GM18499 (cell line): ENCODE measurements around the gene PHF20.
"Not testable (repeated sequence)": the region's sequence is repeated elsewhere in the genome, so short reads cannot be mapped to it uniquely, and the experiment has no call there.

Source experiments
- ATAC-seq: cut with Tn5 transposase; IDR thresholded peaks from one replicate; pipeline ENCODE4 v1.9.1; 2021; ENCODE audit warnings: moderate number of reproducible peaks; ENCODE audit not compliant: insufficient read depth, unreplicated experiment

PHF20 gene

DNA sequence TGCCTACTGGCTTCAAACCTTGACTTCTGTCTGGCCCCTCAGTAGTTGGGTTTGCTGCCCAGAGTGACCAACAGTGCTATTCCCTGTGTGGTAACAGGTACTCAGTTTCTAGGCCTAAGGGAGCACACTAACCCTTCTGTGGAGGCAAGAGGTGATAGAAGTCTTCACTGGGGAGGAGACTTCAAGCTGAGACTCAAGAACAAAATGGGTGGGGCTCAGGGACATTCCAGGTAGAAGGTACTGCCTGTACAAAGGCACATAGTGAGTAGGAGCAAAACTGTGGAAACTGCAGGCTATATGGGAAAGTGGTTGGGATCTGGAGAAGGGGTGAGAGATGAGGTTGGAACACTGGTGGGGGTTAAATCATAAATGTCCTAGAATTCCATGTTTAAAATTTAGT, 184.8 kb downstream of the PHF20 start:
- no peak for ATAC-seq

DNA sequence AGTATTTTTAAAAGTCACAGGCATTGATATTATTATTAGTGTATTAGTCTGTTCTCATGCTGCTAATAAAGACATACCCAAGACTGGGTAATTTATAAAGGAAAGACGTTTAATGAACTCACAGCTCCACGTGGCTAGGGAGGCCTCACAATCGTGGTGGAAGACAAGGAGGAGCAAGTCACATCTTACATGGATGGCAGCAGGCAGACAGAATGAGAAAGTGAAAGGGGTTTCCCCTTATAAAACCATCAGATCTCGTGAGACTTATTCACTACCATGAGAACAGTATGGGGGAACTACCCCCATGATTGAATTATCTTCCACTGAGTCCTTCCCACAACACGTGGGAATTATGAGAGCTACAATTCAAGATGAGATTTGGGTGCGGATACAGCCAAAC, 187.5 kb downstream of the PHF20 start:
- not testable (repeated sequence) for ATAC-seq

- no peak for ATAC-seq
Observed at GRCh38 chr20:35963878-35964277, 192.1 kb downstream of the PHF20 start.

GRCh38 chr20:35967979-35968640, 196.3 kb downstream of the PHF20 start, which contains the start of gene CNBD2:
CNBD2 (plus strand) TSS chr20:35968590; CDS start chr20:35968763, 173 bp downstream.
- ATAC-seq: no peak

DNA sequence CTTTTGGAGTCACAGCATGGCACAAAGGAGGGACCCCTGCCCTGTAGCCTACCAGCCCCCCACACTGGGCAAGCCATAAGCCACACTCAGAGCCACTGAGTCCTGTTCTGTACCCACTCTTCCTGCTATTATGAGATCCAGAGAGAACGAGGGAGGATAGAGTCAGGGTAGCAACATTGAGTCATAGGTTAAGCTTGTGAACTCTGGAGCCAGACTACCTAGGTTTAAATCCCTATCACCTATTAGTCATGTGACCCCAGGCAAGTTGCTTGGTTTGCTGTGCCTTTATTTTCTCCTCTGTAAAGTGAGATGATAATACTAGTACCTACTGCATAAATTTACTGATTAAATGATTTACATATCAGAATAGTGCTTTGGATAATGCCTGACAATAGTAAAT, 197.1 kb downstream of the PHF20 start:
- ATAC-seq: no peak

DNA sequence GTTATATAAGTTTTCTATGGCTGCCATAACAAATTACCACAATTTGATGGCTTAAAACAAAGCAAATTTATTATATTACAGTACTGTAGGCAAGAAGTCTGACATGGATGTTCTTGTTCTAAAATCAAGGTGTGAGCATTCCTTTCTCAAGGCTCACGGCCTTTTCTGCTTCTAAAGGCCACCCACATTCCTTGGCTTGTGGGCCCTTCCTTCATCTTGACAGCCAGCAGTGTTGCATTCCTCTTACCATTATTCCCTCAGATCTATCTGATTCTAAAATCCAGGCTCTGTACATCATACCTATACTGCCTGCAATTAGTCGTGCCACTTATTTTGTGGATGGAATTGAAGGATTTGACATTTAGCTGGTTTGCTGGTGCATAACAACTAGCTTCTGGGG, 200.2 kb downstream of the PHF20 start:
- ATAC-seq: no peak

DNA sequence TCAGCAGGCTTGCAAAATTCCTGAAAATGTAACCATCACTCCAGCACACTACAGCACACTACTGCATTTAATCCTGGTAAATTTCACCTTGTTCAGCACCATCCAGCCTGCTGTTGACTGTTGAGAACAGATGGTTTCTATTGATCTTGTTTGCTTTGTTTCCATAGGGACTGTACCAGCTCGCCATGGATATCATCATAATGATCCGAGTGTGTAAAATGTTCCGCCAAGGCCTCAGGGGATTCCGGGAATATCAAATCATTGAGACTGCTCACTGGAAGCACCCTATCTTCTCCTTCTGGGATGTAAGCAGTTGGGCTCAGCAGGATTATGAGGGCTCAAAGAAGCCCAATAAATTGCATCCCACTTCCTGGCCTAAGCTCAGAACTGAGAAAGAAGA, 200.6 kb downstream of the PHF20 start:
- ATAC-seq: no peak

GRCh38 chr20:35974256-35974655, 202.4 kb downstream of the PHF20 start:
- no peak for ATAC-seq

DNA sequence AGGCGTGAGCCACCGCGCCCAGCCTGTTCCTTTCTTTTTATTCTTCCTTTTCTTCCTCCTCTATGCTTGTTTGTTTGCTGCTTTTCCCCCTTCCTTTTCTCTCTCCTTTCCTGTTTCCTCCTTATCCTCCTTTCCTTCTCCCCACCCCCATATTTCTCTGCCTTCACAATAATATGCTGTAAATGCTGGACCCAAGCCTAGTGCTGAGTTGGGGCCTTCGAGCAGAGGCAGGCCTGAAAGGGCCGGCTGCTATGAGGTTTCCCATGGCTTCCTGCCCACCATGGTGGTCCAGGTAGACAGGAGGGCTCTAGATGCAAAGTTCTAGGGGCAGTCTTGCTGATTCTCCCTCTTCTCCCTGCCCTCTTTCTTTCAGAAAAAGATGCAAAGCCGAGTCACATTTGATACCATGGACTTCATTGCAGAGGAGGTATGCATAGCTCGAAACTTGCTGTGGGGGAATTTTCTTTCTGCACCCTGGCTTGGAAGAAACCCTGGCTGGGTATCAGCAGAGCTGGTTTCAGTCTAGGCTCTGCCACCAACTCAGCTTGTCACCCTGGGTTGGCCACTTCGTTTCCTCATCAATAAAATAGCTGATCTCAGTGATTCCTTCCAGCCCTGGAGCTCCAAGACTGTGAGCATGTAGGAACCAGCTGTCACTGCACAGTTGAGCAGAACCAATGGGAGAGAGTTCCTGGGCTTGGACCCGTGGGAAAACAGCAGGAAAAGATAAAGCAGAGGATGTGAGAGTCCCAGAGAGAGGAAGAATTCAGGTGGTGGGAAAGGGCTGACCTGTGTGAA, 204.0 kb downstream of the PHF20 start:
- no peak for ATAC-seq

GRCh38 chr20:35978041-35978513, 206.3 kb downstream of the PHF20 start:
- ATAC-seq: no peak

DNA sequence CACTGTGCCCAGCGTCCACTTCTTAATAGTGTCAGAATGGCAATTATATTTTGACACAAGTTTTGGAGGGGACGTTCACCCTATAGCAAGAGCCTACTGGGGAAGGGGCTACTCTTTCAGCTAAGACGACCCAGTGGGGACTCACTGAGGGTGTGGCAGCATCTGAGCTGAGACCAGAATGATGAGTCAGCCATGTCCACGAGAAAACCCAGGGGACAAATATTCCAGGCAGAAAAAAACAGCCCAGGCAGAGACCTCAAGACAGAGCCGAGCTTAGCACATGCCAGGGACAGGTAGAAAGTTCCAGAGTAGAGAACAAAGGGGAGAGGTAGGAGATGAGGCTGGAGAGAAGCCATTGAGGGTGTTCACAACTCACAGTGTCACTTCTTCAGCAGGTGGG, 207.7 kb downstream of the PHF20 start:
- ATAC-seq: no peak

DNA sequence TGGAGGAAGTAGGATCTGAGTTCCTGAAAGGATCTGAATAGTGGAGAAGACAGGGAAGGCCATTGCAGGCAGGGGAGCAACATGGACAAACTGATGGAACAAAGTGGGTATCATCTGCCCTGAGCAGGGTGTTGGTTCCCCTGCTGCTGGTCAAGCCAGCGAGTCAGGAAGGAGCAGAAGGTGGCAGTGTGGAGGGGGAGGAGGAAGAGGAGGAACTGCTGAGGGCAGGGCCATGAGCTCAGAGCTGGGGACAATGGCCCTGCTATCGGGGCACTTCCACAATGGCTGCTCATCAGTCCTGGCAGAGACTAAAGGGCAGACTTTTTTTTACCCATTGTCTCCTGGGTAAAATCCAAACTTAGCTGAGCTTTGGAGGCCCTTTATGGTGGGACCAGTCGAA, 210.2 kb downstream of the PHF20 start:
- ATAC-seq: no peak

DNA sequence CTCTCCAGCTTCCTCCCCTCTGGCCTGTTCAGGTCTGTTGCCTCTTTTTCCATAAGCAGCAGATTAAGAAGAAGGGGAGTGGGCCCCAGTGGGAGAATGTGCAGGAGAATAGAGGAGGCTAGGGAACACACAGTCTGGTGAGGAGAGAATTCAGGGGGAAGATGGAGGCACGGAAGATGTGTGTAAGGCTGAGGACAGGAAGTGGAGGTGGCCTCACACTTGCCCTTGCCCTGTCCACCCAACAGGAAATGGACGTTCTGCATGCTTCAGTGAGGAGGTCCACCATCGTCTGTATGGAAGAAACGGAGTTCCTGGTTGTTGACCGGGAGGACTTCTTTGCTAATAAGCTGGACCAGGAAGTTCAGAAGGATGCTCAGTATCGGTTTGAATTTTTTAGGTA, 212.6 kb downstream of the PHF20 start:
- no peak for ATAC-seq

- ATAC-seq: no peak
Observed at GRCh38 chr20:35985806-35986205, 214.0 kb downstream of the PHF20 start.

DNA sequence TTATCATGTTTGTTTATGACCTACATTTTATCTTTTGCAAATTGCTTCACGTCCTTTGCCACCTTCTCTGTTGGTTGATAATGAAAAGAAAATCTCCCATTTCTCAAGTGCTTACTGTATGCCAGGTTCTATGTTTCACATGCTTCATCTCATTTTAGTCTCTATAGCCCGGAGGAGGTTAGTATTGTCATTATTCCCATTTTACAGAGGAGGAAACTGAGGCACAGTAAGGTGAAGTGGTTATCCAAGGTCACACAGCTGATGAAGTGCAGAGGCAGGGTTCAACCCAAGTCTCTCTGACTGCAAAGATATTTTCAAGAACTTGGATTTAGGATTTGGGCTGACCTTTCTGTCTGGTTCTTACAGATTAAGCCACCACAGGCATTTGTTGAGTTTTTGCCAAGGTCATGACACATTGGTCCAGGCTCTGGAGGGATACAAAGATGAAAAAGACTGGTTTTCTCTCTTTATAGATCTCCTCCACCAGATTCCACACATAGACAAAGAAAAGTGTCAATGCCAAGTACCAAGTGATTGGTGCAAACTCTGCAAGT, 217.2 kb downstream of the PHF20 start:
- no peak for ATAC-seq

DNA sequence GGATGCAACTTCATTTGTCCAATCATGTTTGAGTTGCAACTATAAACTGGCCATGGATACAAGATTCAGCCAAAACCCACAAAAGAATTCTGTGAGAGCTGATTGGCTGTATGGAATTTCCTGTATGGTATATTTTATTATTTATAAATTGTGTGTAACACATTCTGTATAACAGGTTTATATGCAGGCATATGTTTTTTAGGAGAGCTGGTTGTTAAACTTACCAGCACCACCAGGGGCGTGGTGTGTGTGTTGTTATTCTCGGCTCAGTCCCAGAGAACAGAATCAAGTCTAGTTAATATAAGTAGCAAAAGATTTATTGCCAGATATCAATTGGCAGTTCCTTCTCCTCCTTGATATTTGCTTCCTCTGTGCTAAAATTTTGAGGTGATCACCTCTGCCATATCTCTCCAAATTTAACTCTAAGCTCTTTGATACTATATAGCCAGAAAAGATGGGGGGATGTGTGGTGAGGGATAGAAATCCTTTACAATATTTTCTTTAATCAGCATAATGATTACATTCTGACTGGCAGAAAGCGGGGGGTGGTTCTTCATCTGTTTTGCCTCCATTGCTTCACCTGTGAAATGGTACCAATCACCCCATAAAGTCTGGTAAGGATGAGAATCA, 219.4 kb downstream of the PHF20 start:
- no peak for ATAC-seq

- ATAC-seq: no peak
Observed at GRCh38 chr20:35992713-35993335, 221.0 kb downstream of the PHF20 start.

DNA sequence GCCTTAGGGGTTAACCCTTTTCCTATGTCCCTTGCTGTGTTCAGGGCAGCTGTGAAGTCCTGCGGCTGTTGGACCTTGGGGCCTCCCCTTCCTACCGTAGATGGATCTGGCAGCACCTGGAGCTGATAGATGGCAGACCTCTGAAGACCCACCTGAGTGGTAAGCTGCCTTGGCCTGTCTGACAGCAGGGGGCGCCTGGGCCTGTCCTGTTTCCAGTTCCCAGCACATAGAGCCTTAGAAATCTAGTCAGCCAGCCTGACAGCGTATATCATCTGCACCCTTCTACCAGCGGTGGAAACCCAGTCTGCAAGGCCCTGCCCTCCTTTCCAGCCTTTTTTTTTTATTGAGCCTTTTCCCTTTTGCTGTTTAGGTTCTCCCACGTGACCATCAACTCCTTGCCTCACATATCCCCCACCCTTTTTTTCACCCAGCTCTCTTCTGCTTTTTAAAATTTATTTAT, 223.2 kb downstream of the PHF20 start:
- no peak for ATAC-seq

DNA sequence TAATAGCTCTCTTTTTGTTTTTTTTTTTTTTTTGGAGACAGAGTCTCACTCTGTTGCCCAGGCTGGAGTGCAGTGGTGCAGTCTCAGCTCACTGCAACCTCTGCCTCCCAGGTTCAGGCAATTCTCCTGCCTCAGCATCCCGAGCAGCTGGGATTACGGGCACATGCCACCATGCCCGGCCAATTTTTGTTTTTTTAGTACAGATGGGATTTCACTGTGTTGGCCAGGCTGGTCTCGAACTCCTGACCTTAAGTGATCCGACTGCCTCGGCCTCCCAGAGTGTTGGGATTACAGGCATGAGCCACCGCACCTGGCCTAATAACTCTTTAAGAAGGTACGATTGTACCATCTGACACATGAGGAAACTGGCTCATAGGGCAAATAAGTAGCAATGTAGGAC, 224.7 kb downstream of the PHF20 start:
- not testable (repeated sequence) for ATAC-seq
